Fibroblast of skin of left biceps (primary cell): ENCODE results near the gene RGS3.

Source experiments
- DNase-seq, 2 experiments: peaks; one replicate each; pipeline ENCODE4 v3.0.0-alpha.2; 2013; ENCODE audit warnings: low read depth in 2 of 2

The RGS3 gene

GRCh38 chr9:113465599-113466140 lies 2.1 kb downstream of the RGS3 start:
- no peak for DNase-seq

- DNase-seq = no peak
Observed at GRCh38 chr9:113467183-113467582, 3.7 kb downstream of the RGS3 start.

GRCh38 chr9:113468716-113469448 lies 5.4 kb downstream of the RGS3 start:
- no peak for DNase-seq

DNA sequence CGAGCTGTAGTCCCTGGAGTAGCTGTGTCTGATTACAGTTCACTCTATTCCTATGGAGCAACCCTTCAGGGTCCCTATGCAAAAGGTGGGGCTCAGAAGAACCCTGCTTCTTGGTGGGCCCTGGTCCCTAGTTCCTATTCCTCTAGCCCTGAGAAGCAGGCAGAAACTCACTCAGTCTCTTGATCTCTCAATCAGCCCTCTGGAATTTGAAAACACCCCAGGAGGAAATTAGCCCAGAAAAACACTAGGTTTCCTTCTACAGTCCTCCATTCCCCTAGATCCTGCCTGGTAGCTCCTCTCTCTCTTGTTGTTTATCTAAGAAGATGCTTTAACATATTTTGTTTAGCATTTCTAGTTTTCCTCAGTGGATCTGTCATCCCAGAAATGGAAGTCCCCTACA lies 7.6 kb downstream of the RGS3 start:
- DNase-seq = no peak

GRCh38 chr9:113471566-113471965 lies 8.0 kb downstream of the RGS3 start:
- DNase-seq = no peak

GRCh38 chr9:113472199-113472598 lies 8.7 kb downstream of the RGS3 start:
- no peak for DNase-seq

GRCh38 chr9:113474360-113475028 lies 11.0 kb downstream of the RGS3 start:
- no peak for DNase-seq

DNA sequence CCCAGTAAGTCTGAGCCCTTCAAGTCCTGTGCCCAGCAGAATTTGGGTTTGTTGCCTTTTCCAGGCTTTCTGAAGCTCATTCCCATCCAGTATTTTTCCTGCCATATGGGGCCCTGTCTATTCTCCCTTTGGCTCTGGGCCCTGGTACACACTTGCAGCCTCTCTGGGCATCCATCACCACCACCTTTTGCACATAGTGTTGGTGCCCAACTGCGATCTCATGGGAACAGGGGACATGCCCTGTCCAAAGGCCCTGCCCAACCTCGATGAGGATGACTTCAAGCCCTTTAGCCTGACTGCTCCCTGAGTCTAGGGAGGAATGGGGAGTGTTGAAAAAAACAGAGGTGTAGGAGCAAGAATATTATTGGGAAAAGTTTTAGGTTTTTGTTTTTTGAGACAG lies 11.5 kb downstream of the RGS3 start:
- DNase-seq = no peak

- DNase-seq = no peak
Observed at GRCh38 chr9:113475992-113476391, 12.5 kb downstream of the RGS3 start.

DNA sequence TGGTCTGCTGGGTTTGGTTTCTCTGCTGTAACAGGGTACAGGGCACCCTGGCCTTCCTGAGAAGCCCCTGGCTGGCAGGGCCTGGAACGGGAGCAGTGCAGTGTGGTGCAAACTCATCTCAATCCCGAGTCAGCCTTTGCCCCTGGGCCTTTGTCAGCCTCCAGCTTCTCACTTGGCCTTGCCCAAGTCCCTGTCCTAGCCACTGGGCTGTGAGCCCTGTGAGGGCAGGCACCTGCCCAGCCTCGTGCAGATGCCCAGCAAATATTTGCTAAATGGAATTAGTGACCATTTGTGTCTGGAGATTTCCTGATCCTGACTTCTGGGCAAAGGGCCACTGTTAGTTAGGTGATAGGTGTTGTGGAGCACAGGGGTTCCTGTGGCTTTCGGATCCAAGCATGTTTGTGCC lies 13.0 kb downstream of the RGS3 start:
- DNase-seq = no peak

GRCh38 chr9:113477058-113477457 lies 13.5 kb downstream of the RGS3 start:
- DNase-seq = no peak

DNA sequence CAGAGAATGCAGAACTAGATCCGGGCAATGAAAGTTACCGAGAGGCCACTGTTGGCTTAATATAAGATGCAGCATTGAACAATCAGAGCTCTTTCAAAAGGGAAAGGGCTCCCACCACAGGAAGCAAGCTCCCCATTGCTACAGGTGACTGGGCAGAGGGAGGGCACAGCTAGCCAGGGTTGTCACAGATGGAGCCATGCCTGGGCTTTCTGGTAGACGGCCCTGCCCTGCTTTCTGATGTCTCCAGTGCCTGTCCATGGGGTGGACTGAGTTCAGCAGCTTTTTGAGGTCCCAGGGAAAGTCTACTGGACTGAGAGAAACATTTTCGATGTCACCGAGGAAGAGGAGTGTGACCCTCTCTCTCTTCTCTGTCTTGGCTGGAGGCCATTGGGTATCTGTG lies 14.1 kb downstream of the RGS3 start:
- DNase-seq = no peak

GRCh38 chr9:113479174-113479621 lies 15.7 kb downstream of the RGS3 start:
- DNase-seq = no peak

DNA sequence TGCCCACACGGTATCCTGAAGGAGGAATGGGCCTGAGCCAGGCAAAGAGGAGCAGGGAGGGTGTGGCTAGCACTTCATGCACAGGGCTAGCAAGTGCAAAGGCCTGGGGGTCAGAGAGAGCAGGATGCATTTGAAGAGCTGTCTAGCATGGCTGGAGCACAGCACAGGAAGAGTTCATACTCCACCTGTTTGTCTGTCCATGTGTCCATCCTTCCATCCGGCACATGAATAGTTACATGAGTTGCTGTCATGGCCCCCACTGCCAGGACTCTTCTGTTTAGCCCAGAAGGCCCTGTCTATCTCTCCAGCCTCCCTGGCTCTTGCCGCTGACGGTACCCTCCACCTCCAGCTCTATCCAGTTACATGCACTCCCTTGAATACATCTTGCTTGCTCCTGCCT lies 17.1 kb downstream of the RGS3 start:
- DNase-seq = no peak

DNA sequence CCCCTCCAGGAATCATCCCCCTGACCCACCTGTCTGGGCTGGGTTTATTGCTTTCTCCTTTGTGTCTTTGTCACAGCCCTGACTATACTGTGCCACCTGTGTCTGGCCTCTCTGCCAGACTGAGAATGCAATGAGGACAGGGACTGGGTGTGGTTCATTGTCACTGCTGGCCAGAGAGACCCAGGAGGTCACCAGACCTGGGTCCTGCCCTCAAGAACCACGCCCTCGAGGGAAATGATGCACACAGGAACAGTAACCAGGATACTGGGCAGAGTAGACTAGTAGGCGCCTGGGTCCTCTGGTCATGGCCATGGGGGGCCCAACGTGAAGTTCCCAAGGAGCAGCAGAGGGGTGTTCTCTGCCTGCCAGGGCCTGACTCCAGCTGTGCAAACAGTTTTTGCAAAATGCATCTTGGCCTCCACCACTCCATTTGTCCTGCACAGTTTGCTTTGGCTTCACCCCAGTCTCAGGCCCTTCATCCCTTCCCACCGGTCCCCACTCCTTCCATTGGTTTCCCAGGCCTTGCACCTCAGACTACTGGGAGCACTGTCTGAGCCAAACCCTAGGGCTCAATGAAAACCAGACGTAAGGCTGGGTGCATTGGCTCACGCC lies 17.8 kb downstream of the RGS3 start:
- no peak for DNase-seq

DNA sequence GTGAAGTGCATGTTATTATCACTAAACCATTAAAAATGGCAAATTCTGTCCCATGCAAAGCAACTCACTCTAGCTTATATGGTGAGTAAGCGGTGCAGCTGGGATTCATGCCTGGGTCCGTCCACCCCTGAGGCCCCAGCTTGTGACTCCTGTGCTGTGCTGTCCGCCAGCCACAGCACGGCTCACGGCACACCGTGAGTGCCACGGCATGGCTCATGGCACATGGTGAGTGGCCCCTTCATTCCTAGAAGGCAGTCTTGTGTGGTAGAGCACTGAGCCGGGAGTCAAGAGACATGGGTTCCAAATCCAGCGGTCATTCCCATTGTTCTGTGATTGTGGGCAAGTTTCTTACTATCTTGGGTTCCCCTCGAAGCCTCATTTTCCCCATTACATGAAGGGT lies 18.8 kb downstream of the RGS3 start:
- DNase-seq = no peak

DNA sequence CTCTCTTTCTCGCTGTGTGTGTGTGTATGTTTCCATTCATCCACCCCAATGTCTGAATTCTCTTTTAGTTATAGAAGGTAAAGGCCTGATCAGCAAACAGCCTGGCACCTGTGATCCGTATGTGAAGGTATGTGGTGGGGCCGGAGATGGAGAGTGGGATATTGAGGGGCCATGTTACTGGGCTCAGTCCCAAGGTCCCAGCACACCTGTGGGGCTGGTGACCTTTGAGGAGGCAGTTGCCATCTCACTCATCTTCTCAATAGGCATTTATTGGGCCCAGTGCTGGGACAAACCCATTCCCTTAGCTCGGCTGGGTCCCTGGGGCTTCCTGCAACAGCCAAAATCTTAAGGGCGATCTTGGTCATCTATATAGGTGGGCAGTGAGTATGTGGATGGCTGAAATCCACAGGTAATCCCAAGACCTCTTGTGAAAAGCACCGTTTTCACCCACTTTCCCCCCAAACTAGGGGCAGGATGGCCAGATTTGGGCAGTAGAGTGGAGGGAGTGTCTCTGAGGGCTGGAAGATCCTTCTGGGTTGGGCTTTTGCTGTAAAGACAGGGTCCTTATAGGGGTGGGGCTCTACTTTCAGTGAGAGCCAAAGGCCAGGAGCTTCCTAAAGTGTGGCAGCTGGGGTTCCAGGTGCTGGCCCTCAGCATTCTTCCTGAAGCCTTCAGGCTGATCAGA lies 19.6 kb downstream of the RGS3 start:
- DNase-seq = no peak

GRCh38 chr9:113483676-113484257 lies 20.2 kb downstream of the RGS3 start:
- no peak for DNase-seq

- no peak for DNase-seq
Observed at GRCh38 chr9:113484258-113484730, 20.8 kb downstream of the RGS3 start.

- DNase-seq = no peak
Observed at GRCh38 chr9:113485761-113486115, 22.2 kb downstream of the RGS3 start.

- no peak for DNase-seq
Observed at GRCh38 chr9:113486327-113486726, 22.8 kb downstream of the RGS3 start.

- DNase-seq = no peak
Observed at GRCh38 chr9:113488071-113488470, 24.5 kb downstream of the RGS3 start.
